HG03442 (cell line): ENCODE measurements around the gene VPS4A.
"Not testable (repeated sequence)": the region's sequence is repeated elsewhere in the genome, so short reads cannot be mapped to it uniquely, and the experiment has no call there.

Source experiments
- ATAC-seq: cut with Tn5 transposase; IDR thresholded peaks from one replicate; pipeline ENCODE4 v1.9.1; 2021; ENCODE audit warnings: mild to moderate bottlenecking, moderate library complexity; ENCODE audit not compliant: unreplicated experiment

VPS4A gene

DNA sequence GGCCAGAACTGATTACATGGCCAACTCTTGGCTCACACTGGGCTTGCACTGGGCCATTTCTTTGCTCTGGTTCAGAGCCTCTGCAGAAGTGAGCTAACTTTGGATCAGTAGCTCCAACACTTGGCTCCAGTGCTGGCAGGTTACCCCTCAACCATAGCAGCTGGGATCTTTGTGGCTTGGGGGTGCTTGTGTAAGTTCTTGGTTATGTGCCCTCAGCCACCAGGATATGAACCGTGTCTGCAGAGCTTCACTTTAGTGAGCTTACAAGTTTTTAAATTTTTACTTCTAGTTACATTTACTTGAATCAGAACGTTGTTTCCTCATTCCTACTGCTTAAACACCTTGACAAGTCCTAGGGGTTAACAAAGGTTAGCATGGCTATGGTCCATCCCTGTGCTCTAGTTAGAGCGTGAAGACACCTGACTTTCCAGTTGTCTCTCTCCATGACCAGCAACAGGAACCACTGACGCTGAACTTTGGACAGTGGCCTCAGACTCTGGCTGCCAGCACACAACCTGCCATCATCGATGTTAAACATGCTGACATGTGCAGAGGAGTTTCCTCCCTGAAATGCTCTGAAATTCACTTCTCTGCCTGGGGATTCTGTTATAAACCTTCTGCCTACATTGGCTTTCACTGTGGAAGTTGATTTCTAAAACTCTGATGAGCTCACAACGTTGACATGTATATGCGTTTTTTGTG, 15.2 kb downstream of the VPS4A start:
- ATAC-seq, result no peak

GRCh38 chr16:69327585-69328310, 16.6 kb downstream of the VPS4A start:
- ATAC-seq, result no peak

GRCh38 chr16:69328854-69329316, 17.7 kb downstream of the VPS4A start:
- ATAC-seq, result no peak

- ATAC-seq, result peak; percentile 13
Measured at GRCh38 chr16:69329369-69330285, 18.5 kb downstream of the VPS4A start.

DNA sequence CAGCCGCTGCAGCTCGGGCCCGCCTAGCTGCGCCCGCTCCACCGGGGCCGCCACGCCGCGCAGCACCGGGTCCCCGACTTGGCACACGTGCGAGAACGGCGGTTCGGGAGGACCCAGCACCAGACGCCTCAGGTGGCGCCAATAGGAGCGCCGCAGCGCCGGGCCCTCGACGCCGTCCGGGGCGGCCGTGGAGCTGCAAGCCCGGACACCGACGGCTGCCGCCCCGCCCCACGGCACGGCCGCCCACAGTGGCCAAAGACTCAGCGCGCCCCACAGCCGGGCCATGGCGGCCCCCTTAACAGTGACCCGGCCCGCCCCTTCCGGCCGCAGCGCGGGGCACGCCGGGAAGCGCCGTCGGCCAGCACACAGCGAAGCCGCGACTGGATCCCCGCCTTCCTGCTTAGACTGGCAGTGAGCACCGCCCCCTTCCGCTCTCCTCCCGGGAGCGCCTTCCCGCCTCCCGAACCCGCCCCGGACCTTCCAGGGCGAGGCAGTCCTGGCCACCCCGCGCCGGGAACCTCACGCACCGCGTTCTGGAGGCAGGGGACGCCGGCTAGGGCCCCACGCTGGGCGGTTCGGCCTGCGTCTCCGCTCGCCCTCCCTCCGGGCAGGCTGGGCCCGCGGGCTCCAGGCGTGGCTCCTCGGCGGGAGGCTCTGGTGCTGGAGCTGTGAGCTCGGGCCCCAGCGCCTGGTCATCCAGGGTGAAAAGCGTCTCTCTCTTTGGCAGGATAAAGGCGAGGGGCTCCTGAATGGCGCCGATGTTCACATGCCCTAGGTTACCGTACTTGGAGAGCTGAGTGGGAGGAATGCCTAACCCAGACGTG, 19.3 kb downstream of the VPS4A start, which contains the start of gene PDF:
Gene PDF, minus strand, starts transcription at position 303 of the 824 bp plus-strand sequence. Its CDS starts 18 bp downstream, at position 285.
- ATAC-seq, result peak; percentile 90

- ATAC-seq, result no peak
Measured at GRCh38 chr16:69334696-69335095, 23.5 kb downstream of the VPS4A start.

DNA sequence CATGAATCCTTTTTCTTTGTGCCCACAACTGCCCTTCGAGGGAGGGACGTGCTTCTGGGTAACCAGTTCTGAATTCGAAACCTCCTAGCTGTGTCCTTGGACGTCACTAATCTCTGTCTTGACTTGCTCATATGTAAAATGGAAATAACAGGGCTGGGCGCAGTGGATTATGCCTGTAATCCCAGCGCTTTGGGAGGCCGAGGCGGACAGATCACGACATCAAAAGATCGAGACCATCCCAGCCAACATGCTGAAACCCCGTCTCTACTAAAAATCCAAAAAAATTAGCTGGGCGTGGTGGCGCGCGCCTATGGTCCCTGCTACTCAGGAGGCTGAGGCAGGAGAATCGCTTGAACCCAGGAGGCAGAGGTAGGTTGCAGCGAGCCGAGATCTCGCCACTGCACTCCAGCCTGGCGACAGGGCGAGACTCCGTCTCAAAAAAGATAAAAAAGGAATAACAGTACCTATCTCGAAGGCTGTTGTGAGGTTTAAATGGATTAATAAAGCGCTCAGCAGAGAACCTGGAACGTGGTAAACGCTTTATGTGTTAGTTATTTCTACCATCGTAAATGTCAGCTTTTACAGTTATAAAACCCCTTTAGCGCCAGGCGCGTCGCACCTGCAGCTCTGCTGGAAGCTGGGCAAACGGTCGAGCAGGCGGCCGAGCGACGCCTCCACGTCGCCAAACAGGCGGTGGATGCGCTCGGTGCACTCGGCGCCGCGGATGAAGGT, 27.6 kb downstream of the VPS4A start:
- no peak for ATAC-seq

DNA sequence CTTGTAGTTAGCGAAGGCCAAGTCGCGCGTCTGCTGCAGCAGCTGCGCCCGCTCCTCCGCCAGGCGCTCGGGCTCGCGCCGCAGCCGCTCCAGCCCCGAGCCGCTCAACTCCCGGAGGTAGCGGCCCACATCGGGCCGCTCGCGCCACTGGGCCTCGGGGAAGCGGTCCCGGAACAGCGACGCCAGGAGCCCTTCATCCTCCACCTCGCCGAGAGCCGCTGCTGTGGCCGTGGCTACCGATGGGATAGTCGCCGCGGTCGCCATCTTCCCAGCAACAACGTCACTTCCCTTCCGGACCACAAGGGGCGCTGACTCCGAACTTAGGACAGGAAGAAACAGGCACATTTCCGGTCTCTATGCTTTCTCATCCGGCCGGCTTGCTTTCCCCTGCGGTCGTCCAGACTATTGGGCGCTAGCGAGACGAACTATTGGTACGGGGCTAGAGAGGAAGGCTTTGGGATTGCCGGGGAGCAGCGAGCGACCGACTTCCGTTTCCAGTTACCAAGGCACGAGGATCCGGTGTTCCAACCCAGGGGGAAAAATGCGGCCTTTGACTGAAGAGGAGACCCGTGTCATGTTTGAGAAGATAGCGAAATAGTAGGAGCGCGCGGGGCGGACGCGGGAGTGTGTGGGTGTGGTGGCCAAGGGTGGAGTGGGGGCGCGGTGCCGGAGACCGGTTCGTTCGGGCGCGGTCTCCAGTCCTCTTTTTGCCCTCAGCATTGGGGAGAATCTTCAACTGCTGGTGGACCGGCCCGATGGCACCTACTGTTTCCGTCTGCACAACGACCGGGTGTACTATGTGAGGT, 28.3 kb downstream of the VPS4A start, which contains the start of the genes COG8 and NIP7:
Gene COG8, minus strand, starts transcription at position 276 of the 806 bp plus-strand sequence. Its CDS starts 12 bp downstream, at position 264.
Gene NIP7, plus strand, starts transcription at position 484 of the 806 bp plus-strand sequence. Its CDS starts 58 bp downstream, at position 542.
- peak; percentile 86 for ATAC-seq

DNA sequence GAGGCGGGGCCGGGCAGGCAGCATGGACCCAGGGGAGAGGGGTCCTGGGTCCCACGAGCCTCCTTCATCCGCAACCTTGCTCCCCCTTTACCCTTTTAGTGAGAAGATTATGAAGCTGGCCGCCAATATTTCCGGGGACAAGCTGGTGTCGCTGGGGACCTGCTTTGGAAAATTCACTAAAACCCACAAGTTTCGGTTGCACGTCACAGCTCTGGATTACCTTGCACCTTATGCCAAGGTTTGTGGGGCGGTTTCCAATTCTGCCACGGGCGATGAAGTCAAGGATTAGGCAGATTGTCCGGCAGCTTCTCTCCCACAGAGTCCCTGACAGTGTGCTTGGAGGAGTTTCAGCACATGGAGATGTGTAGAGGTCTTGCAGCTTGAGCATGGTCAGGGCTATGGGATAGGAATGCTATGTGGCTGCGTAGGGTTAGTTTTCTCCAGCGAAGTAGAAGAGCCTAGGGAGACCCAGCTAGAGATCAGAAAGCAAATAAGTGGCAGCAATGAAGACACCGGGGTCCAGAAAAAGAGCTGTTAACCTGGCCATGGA, 29.0 kb downstream of the VPS4A start:
- no peak for ATAC-seq

GRCh38 chr16:69344171-69344570, 33.0 kb downstream of the VPS4A start:
- ATAC-seq, result no peak

DNA sequence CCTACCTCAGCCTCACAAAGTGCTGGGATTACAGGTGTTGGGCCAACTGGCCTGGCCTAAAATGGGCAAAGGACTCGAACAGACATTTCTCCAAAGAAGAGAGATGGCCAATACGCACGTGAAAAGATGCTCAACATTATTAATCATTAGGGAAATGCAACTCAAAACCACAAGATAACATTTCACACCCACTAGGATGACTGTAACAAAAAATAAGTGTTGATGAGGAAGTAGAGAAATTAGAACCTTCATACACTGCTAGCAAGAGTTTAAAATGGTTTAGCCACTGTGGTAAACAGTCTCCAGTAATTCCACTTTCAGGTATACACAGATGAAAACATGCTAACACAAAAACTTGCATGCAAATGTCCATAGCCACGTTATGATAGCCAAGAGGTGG, 34.8 kb downstream of the VPS4A start:
- no peak for ATAC-seq

DNA sequence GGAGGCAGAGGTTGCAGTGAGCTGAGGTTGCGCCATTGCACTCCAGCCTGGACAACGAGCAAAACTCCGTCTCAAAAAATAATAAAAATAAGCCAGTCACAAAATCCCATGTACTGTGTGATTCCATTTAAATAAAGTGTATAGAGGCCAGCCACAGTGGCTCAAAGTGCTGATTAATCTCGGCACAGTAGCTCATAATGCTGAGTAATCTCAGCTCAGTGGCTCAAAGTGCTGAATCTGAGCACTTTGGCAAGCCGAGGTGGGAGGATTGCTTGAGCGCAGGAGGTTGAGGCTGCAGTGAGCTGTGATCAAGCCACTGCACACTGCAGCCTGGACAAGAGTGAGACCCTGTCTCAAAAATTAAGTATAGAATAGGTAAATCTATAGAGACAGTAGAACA, 35.5 kb downstream of the VPS4A start:
- ATAC-seq, result no peak

DNA sequence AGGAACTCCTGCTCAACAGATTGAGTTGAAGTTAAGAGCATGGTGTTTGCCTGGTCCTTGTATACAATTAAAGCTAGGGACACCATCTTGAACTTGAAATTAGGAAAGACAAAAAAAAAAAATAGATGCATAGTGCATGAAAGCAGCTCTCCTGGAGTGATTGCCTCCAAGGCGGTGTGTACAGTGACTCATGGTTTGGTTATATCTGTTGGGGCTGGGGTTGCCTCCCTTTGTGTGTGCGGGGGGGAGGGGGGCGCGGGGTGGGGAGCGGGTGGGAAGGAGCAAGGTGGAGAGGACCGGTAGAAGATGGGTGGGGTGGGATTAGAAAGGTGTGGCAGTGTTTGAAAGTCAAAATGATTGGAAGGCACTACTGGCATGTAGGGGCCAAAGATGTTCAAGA, 37.1 kb downstream of the VPS4A start:
- ATAC-seq, result no peak

GRCh38 chr16:69349536-69349935, 38.4 kb downstream of the VPS4A start:
- no peak for ATAC-seq

- no peak for ATAC-seq
Measured at GRCh38 chr16:69350536-69351133, 39.5 kb downstream of the VPS4A start.

DNA sequence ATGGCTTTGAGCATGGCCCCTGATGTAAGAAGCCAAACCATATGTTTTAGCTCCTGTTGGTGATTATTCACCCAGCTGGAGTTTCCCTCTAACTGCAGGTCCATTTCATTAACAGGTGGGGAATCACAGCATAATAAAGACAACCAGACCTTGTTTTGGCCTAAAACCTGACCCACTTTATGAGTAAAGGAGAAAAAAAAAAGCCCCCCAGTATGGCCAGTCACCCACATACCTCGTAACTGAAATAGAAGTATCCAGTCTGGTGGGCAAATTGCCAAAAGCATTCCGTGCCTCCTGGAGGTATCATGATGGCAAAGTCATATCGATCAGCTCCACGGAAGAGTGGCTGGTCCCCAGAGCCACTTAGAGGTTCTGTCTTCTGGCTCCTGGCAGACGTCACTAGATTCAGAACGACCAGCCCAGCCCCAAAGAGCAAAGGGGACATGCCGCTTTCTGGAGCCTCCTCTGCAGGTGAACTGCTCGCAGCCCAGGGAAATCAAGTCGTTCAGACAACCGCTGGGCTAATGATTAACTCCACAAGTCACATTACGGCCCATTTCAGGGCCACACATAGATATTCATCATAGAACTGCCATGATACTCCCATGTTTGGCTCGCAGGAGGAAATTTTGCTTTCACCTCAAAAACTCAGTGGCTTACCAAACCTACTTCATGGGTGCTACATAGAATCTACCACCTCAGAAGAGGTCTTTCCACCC, 40.3 kb downstream of the VPS4A start, which contains the start of gene TMED6:
Gene TMED6, minus strand, starts transcription at position 478 of the 719 bp plus-strand sequence. Its CDS starts 33 bp downstream, at position 445.
- no peak for ATAC-seq

DNA sequence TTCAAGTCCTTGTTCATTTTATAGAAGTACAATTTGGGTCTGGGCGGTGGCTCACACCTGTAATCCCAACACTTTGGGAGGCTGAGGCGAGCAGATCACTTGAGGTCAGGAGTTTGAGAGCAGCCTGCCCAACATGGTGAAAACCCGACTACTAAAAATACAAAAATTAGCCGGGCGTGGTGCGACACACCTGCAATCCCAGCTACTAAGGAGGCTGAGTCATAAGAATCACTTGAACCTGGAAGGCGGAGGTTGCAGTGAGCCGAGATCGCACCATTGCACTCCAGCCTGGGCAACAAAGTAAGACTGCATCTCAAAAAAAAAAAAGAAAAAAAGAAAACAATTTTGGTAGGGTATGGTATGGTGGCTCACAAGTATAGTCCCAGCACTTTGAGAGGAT, 48.9 kb downstream of the VPS4A start:
- not testable (repeated sequence) for ATAC-seq
